ENCODE data around the gene NR1H4.
"Not testable (repeated sequence)": the region's sequence is repeated elsewhere in the genome, so short reads cannot be mapped to it uniquely, and the experiment has no call there.

The NR1H4 gene

GRCh38 chr12:100473050-100473715, 483 bp upstream of the NR1H4 start:
- no peak for DNase-seq

GRCh38 chr12:100474617-100475016, 951 bp downstream of the NR1H4 start:
- DNase-seq, result no peak

- DNase-seq, result no peak
These were observed 2.5 kb downstream of the NR1H4 start for GRCh38 chr12:100476013-100476751.

GRCh38 chr12:100481021-100481420, 7.4 kb downstream of the NR1H4 start:
- DNase-seq, result no peak

GRCh38 chr12:100484183-100484886, 10.7 kb downstream of the NR1H4 start:
- no peak for DNase-seq

GRCh38 chr12:100484891-100485471, 11.3 kb downstream of the NR1H4 start:
- DNase-seq, result no peak

GRCh38 chr12:100485983-100486382, 12.3 kb downstream of the NR1H4 start:
- DNase-seq, result no peak

GRCh38 chr12:100489251-100489820, 15.7 kb downstream of the NR1H4 start:
- DNase-seq, result no peak

- no peak for DNase-seq
These were observed 16.4 kb downstream of the NR1H4 start for GRCh38 chr12:100490056-100490455.

GRCh38 chr12:100491104-100491503, 17.4 kb downstream of the NR1H4 start:
- no peak for DNase-seq

DNA sequence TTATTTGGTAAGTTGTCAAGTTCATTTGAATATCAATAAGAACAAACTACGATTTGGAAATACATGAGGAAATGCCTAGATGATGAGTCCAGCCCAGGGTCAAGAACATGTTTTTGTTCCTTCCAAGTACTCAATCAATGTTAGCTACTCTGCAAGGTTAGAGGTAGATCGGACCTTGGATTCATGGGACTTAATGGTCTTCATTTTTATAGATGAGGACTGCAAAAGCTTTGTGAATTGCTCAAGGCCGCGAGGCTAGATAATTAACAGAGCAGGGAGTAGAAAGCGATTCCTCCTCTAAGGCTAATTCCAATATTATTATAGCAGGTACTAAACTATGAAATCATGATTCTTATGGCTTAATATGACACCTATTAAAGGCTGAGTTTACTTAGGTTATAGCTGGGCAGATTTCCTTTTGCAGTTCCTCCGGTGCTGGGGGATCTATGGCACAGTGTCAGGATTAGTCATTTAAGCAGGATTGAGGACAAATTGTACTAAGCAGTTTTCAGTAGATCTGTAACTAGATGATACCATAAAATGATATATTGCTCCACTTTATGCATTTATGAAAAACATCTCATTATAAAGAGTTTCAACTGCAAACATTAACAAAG, 19.8 kb downstream of the NR1H4 start:
- no peak for DNase-seq

DNA sequence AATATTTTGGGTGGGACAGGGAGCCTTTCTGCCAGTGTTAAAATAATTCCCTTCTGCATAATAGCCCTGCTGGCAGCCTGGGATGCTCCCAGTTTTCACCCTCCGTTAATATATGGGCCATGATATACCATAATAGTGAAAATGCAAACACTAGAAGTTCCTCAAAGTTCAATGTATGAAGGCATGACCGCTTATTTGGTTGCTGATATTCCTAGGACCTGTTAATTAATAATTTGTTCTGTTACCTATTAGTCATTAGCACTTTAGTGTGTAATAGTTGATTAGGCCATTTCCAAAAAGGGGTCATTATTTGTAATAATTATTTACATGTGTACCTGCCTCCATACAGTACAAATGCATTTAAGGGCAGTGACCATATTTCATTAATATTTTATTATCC, 20.4 kb downstream of the NR1H4 start:
- no peak for DNase-seq

- DNase-seq, result no peak
These were observed 20.9 kb downstream of the NR1H4 start for GRCh38 chr12:100494538-100494937.

DNA sequence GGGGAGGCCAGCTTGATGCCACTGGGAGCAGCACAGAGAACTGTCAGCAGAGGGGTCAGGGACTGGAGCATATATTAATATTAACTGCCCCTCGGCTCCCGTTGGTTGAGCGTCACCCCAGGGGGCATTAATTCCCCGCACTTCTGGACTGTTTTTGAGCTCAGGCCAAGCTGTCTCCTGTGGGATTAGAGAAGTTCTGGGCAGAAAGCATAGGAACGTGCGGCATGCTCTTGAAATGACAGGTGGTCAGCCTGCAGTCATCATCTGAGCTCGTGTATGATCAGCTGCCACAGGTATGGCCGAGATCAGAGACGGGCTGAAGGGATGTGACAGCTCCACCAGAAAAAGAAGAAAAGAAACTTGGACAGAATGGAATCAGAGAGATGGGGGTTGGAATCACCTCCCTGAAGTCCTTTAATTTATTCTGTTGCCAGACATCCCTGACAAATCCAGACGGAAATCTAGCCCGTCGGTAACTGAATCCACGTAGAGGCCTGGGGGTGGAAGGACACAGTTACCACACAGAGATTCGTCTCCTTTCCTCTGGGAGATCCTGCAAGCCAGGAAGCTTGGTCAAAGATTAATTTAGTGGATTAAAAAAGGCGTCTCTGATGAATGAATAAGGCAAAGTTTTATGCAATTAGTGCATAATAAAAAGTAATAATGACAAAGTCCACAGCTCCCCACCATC, 23.6 kb downstream of the NR1H4 start:
- no peak for DNase-seq

GRCh38 chr12:100498141-100498540, 24.5 kb downstream of the NR1H4 start:
- no peak for DNase-seq

DNA sequence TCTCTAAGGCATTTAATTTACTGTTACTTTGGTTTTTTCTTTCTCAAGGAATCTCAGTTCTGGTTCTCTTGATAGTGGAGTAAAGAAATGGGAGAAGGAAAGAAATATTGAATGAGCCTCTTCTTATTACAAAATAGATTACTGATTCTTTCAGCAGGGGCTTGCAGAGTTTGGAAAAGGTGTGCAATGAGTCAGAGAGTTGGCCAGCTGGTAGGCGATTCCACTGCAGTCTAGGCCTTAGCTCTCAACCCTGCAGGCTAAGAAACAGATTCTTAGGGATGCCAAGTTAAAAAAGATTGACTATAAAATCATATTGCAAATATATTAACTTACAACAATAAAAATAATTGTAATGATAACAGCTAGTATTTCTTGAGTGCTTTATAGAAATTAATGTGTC, 25.8 kb downstream of the NR1H4 start:
- DNase-seq, result no peak

DNA sequence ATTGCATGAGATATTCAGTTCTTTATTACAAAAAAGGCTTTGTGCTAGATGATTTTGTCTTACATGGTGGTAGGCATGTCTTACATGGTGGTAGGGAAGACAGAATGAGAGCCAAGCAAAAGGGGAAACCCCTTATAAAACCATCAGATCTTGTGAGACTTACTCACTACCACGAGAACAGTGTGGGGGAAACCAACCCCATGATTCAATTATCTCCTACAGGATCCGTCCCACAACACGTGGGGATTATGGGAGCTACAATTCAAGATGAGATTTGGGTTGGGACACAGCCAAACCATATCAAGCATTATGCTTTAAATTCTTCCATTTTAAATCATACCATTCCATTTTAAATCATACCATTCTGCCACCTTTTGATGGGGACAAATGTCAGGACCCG, 29.1 kb downstream of the NR1H4 start:
- DNase-seq, result not testable (repeated sequence)

- no peak for DNase-seq
These were observed 29.6 kb downstream of the NR1H4 start for GRCh38 chr12:100503228-100503628.

GRCh38 chr12:100504804-100505203, 31.1 kb downstream of the NR1H4 start:
- DNase-seq, result no peak

- DNase-seq, result no peak
These were observed 35.1 kb downstream of the NR1H4 start for GRCh38 chr12:100508751-100509150.

- DNase-seq, result no peak
These were observed 39.0 kb downstream of the NR1H4 start for GRCh38 chr12:100512692-100513091.

DNA sequence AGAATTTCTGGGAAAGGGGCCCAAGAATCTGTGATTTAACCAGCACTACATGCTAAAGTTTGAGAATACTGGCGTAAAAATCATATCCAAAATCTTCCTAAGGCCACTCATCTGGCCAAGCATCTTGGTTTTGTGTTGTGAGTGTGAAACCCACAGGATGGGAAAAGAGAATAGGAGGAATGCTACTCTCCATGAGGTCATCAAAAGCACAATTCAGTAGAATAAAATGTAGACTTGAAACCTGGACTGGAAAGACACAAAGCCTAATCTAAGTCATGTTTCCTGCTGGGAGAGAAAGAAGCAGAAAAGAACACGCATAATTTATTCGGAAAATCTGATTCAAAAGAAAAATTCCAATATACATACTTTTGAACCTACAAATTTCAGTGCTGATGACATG, 42.3 kb downstream of the NR1H4 start:
- no peak for DNase-seq

Measured in stimulated activated CD4-positive, alpha-beta T cell treated with anti-CD3 and anti-CD28 coated beads, Interleukin-4, amount 100 ng/mL, for 1 hour (primary cell).